DOHH2 (cell line): ENCODE data around the gene DTNB.

ENCODE experiments used
- EZH2phosphoT487 ChIP-seq: fragments of 200-600 bp; sonication (generic); IDR thresholded peaks from 2 replicates; pipeline ENCODE4 v1.6.1; 2017; ENCODE audit warnings: borderline replicate concordance, mild to moderate bottlenecking, antibody characterized with exemption, low read length, moderate library complexity, mixed read lengths
- TF ChIP-seq, protein P1 (sequence below): fragments of 200-600 bp; sonication (generic); IDR thresholded peaks from one replicate; pipeline ENCODE4 v1.5.1; 2014; ENCODE audit warnings: antibody characterized with exemption, mild to moderate bottlenecking, low read depth, low read length; ENCODE audit not compliant: poor library complexity, severe bottlenecking

DNA sequence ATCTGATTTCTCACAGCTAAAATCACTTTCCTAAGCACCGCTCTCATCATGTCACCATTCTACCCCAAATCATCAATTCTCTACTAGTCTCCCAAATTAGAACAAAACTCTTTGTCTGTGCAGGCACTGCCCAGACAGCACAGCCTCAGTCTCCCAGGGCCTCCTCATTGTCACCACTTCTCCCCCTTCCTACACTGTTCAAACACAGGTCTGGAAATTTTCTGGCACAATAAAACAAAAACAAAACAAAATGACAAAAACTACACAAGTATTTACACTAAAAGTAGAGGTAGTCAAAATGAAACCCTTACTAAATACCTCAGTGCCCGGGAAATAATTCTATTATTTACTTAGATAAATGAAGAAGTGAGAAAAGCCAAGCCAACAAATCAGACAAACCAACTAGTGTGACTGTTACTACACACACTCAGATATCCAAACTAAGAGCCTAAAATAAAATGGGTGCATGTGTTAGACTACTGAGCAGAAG is 175.4 kb downstream of the DTNB start:
- TF ChIP-seq, protein P1, sequence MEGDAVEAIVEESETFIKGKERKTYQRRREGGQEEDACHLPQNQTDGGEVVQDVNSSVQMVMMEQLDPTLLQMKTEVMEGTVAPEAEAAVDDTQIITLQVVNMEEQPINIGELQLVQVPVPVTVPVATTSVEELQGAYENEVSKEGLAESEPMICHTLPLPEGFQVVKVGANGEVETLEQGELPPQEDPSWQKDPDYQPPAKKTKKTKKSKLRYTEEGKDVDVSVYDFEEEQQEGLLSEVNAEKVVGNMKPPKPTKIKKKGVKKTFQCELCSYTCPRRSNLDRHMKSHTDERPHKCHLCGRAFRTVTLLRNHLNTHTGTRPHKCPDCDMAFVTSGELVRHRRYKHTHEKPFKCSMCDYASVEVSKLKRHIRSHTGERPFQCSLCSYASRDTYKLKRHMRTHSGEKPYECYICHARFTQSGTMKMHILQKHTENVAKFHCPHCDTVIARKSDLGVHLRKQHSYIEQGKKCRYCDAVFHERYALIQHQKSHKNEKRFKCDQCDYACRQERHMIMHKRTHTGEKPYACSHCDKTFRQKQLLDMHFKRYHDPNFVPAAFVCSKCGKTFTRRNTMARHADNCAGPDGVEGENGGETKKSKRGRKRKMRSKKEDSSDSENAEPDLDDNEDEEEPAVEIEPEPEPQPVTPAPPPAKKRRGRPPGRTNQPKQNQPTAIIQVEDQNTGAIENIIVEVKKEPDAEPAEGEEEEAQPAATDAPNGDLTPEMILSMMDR: no peak
- TF ChIP-seq EZH2phosphoT487: no peak
